ENCODE measurements around the gene POLA1. TPM values are rescaled to one million over a fixed set of nuclear protein-coding genes. Genes with fewer than 3 reads are reported as not detected.

Gene POLA1
- total RNA-seq, 1 donor from 2014 or later = 38.3 TPM

DNA sequence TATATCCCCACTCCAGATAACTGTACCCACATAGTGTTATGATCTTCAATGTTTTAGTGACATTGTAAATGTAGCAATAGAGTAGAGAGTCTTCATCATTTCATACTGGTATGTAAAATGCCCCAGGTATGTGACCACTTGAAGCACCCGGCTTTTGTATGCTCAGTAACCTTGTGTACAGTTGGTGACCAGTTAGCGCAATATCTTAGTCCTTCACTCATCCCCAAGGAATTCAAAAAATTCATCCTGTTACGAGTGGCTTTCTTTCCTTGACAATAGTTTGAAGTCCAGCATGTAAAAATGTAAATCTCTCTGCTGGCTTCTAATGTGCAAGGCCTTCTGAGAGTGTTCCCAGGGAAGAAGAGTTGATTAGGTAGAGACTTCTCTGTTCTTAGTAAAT, 176.4 kb downstream of the POLA1 start:
- peaks cover 4% of the 10 kb centered on the region for H3K36me3 Mint-ChIP-seq (ENCODE audit: low read depth)
- no peak overlapping the region for H3K27ac Mint-ChIP-seq
- no peak overlapping the region for H3K4me3 Mint-ChIP-seq
- no peaks in the 10 kb centered on the region for H3K9me3 Mint-ChIP-seq
- intact Hi-C loops (cut with micrococcal nuclease) = no loop called here
- H3K27me3 Mint-ChIP-seq (ENCODE audit: insufficient read depth) = no peaks in the 10 kb centered on the region
- DNase-seq (ENCODE audit: low spot score) = no peak
- no peaks in the 10 kb centered on the region for H3K4me1 Mint-ChIP-seq (ENCODE audit: low read depth)

DNA sequence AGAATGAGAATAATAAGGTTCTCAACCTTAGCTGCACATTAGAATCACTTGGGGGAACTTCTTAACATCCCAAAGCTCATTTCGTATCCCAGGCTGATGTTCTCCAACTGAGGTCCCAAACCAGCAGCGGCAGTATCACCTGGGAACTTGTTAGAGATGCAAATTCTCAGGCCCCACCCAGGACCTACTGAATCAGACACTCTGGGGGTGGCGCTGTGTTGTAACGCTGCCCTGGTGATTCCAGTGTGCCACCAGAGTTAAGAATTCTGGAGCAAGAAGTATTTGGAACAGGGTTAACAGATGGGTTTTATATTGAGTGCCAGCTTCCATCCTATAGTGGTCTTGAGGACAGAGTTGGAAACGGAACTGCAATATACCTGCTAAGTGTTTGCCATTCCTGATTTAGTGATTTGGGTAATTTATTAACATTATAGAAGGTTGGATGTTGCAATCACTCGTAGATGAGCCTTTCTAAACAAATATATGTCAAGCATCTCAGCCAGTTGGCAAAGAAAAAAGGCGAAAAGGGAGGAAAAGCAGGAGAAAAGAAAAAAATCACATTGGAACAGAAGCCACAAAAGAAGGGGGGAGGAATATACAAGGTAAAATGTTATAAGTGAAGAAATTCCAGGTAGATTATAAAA, 181.0 kb downstream of the POLA1 start:
- Mint-ChIP-seq H3K4me3 (no peak overlapping the region), H3K36me3 (ENCODE audit: low read depth) (peaks cover 2% of the 10 kb centered on the region), H3K27me3 (ENCODE audit: insufficient read depth) (no peaks in the 10 kb centered on the region), H3K9me3 (no peaks in the 10 kb centered on the region), H3K4me1 (ENCODE audit: low read depth) (peaks cover 4% of the 10 kb centered on the region), H3K27ac (no peak overlapping the region)
- intact Hi-C loops (cut with micrococcal nuclease) = no loop called here
- DNase-seq (ENCODE audit: low spot score) = no peak

DNA sequence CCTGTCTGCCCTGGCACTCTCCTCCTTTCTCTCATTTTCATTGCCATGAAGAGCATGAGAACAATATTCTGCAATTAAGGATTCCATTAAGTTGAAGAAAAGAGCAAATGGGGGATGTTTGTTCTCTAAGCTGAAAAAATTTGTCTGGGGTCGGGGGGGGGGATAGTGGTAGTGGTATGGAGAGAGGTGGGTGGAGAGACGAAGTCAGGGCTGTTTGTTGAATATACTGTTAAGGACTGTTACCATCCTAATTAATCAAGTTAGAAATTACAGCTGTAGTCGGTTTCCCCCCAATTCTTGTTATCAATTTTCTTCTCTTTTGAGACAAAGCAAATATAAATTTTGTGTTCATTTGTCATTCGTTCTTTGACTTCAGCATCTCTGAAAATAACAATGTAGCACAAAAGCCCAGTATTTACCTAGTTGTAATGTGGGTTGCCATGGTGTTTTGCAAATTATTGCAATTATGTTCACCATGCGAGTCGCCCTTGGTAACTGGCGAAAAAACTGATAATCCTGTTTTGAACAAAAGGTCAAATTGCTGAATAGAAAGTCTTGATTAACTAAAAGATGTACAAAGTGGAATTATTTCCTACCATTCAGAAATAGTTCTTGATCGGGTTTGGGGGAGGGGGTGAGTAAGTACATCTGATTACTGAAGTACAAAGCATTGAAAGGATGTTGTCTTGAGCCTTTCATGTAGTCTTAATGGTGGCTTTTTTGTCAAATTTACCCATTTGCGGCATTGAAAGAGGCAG, 183.0 kb downstream of the POLA1 start:
- H3K27me3 Mint-ChIP-seq (ENCODE audit: insufficient read depth) = no peaks in the 10 kb centered on the region
- DNase-seq (ENCODE audit: low spot score) = no peak
- H3K36me3 Mint-ChIP-seq (ENCODE audit: low read depth) = peaks cover 2% of the 10 kb centered on the region
- peaks cover 4% of the 10 kb centered on the region for H3K4me1 Mint-ChIP-seq (ENCODE audit: low read depth)
- intact Hi-C loops (cut with micrococcal nuclease) = no loop called here
- no peak overlapping the region for H3K27ac Mint-ChIP-seq
- no peak overlapping the region for H3K4me3 Mint-ChIP-seq
- H3K9me3 Mint-ChIP-seq = no peaks in the 10 kb centered on the region

DNA sequence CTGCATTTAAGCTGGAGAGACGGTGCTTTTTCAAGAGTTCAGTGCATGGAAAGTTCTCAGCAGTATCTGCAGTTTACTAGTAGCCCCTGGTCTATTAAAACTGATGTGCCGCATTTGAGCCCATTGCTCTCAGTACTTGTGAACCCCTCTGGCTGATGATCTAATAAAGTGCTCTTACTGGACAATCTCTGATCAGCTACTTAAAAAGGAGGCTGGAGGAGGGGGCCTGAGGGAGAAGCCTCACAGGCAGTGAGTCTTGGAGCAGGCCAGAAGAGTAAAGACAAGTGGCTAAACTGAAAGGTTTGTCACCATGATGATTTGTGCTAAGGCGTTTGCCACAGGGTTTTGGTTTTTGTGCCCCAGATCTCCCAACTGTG, 183.6 kb downstream of the POLA1 start:
- intact Hi-C loops (cut with micrococcal nuclease) = no loop called here
- Mint-ChIP-seq H3K4me3 (no peak overlapping the region), H3K27ac (no peak overlapping the region), H3K9me3 (no peaks in the 10 kb centered on the region), H3K27me3 (ENCODE audit: insufficient read depth) (no peaks in the 10 kb centered on the region), H3K36me3 (ENCODE audit: low read depth) (peaks cover 2% of the 10 kb centered on the region), H3K4me1 (ENCODE audit: low read depth) (peaks cover 4% of the 10 kb centered on the region)
- no peak for DNase-seq (ENCODE audit: low spot score)

DNA sequence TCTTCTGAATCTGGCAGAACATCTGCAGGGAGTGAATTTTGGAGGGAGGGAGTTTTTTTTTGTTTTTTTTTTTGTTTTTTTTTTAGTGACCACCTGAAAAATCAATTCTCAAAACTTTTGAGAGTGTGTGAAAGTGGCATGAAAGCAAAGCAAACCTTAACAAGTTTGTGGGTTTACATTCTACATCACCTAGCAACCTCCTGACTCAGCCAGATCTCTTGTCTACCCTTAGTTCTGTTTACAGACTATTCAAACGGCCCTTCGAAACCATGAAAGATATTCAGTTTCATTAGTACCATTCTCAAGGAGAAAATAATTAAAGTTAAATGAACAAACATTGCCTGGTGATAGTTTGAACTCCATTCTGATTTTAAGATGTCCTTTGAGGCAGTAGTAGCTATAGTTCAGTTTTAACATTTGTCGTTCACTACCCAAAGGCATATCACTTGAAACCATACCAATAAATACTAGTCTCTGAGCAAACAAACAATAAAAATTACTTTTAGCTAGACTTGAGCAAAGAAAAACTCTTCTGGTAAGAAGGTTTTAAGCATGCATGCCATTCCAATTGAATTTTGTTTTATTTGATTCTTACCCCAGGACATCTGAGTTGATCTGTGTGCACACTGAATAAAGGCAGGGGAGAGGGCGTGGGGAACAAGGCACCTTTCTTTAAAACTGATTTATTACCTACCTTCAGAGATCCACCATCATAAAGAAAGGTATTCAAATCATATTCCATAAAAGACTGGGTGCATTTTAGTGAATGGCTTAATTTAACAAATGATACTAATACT, 184.3 kb downstream of the POLA1 start:
- no peak for DNase-seq (ENCODE audit: low spot score)
- Mint-ChIP-seq H3K27ac (no peak overlapping the region), H3K9me3 (no peaks in the 10 kb centered on the region), H3K4me1 (ENCODE audit: low read depth) (peaks cover 4% of the 10 kb centered on the region), H3K4me3 (no peak overlapping the region), H3K36me3 (ENCODE audit: low read depth) (peaks cover 2% of the 10 kb centered on the region), H3K27me3 (ENCODE audit: insufficient read depth) (no peaks in the 10 kb centered on the region)
- intact Hi-C loops (cut with micrococcal nuclease) = no loop called here

DNA sequence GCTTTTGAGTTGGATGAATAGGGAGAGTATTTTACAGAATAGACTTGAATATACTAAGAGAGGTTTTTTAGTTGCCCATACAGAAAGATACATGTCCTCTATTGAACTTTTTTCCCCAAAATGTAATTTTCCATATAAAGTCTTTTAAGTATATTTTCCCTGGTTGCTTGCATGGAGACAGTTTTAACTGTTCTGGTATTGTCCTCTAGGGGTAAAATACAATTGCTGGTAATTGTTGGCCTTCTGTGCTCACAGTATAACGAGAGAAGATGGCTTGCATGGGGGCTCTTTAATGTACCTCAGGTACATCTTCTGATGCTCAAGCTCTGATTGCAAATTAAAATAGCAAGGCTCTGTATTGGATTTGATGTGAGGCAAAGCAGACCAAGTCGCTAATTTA, 186.0 kb downstream of the POLA1 start:
- intact Hi-C loops (cut with micrococcal nuclease) = no loop called here
- no peak for DNase-seq (ENCODE audit: low spot score)

DNA sequence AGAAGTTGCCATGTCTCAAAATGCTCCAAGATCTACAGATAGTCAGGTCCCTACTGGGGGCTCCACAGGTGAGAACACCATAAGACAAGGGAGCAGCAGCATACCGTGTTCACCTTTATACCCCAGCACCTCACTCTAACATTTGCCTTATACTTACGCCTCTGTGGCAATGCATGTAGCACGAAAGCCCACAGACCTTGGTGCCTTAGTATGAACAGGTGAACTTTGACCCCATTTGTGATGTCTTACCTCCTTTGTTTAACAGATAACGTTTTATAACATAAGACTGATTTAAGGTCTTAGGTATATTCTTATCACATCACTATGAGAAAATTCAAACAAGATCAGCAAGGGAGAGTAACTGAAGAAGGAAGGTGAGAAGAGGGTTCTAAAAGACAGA, 193.2 kb downstream of the POLA1 start:
- no peak for DNase-seq (ENCODE audit: low spot score)
- peaks cover 7% of the 10 kb centered on the region for H3K36me3 Mint-ChIP-seq (ENCODE audit: low read depth)
- no peaks in the 10 kb centered on the region for H3K4me1 Mint-ChIP-seq (ENCODE audit: low read depth)
- no peaks in the 10 kb centered on the region for H3K9me3 Mint-ChIP-seq
- intact Hi-C loops (cut with micrococcal nuclease) = no loop called here
- no peak overlapping the region for H3K4me3 Mint-ChIP-seq
- no peak overlapping the region for H3K27ac Mint-ChIP-seq
- no peaks in the 10 kb centered on the region for H3K27me3 Mint-ChIP-seq (ENCODE audit: insufficient read depth)

More for the DNA sequence above, 186.0 kb downstream of the POLA1 start:
- H3K4me1 Mint-ChIP-seq (ENCODE audit: low read depth) = peaks cover 4% of the 10 kb centered on the region
- H3K36me3 Mint-ChIP-seq (ENCODE audit: low read depth) = peaks cover 2% of the 10 kb centered on the region
- no peak overlapping the region for H3K4me3 Mint-ChIP-seq
- H3K9me3 Mint-ChIP-seq = no peaks in the 10 kb centered on the region
- H3K27ac Mint-ChIP-seq = no peak overlapping the region
- no peaks in the 10 kb centered on the region for H3K27me3 Mint-ChIP-seq (ENCODE audit: insufficient read depth)

DNA sequence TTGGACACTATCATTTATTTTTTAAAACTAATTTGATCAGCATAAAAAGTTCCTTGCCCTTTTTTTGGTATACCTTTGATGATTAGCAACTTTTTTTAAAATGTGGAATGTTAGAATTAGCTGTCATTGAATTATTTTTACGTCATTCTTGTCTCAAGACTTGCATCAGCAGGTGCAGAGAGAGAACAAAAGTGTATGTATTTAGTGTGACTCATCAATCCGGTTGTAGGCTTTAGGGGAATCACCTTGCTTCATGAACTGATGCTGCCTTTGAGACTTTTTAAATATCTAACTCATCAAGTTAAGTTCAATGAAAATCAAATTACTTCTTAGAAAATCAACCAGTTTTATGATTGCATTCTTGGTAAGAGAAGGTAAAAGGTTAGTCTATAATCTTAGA, 197.0 kb downstream of the POLA1 start:
- peaks cover 9% of the 10 kb centered on the region for H3K36me3 Mint-ChIP-seq (ENCODE audit: low read depth)
- H3K27me3 Mint-ChIP-seq (ENCODE audit: insufficient read depth) = no peaks in the 10 kb centered on the region
- no peak overlapping the region for H3K27ac Mint-ChIP-seq
- H3K4me1 Mint-ChIP-seq (ENCODE audit: low read depth) = no peaks in the 10 kb centered on the region
- H3K4me3 Mint-ChIP-seq = no peak overlapping the region
- no peak for DNase-seq (ENCODE audit: low spot score)
- H3K9me3 Mint-ChIP-seq = no peaks in the 10 kb centered on the region
- intact Hi-C loops (cut with micrococcal nuclease) = no loop called here

DNA sequence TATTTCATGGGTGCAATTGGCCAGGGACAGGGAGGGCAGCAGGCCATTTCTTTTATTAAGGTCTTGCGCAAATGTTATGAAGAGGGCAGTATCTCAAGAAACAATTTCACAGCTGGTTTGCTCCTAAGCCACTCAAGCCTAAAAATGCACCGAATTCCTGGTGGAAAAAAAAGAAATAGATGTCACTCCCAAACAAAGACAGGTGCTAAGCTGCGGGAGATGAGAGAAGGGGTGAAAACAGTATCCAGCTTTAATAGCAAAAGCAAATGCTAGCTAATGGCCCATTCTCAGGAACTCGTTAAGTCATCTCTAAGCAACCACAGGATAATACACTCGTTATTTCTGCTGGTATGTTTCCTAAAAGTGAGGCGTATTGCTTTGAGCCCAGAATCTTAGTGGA, 205.7 kb downstream of the POLA1 start:
- intact Hi-C loops (cut with micrococcal nuclease) = no loop called here
- Mint-ChIP-seq H3K4me1 (ENCODE audit: low read depth) (no peaks in the 10 kb centered on the region), H3K36me3 (ENCODE audit: low read depth) (peaks cover 6% of the 10 kb centered on the region), H3K4me3 (no peak overlapping the region), H3K27ac (no peak overlapping the region), H3K27me3 (ENCODE audit: insufficient read depth) (no peaks in the 10 kb centered on the region), H3K9me3 (no peaks in the 10 kb centered on the region)
- DNase-seq (ENCODE audit: low spot score) = no peak

DNA sequence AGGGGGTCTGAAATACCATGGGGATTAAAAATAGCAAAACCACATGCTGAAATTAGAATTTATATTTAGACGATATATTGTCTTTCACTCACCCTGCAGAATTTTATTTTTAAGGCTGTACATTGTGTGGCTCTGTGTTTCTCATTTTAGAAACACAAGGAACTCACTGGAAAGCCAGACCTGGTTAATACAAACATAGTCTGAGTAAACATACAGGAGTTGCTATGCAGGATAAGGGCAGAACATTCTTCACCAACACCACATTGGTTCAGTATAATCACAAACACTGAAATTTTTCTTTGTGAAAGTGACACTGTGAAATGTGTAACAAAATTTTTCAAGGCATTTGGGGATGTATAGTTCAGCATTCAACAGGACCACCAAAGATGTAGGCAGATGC, 206.5 kb downstream of the POLA1 start:
- Mint-ChIP-seq H3K27ac (no peak overlapping the region), H3K9me3 (no peaks in the 10 kb centered on the region), H3K4me1 (ENCODE audit: low read depth) (no peaks in the 10 kb centered on the region), H3K36me3 (ENCODE audit: low read depth) (peaks cover 9% of the 10 kb centered on the region), H3K27me3 (ENCODE audit: insufficient read depth) (no peaks in the 10 kb centered on the region), H3K4me3 (no peak overlapping the region)
- intact Hi-C loops (cut with micrococcal nuclease) = no loop called here
- DNase-seq (ENCODE audit: low spot score) = no peak

DNA sequence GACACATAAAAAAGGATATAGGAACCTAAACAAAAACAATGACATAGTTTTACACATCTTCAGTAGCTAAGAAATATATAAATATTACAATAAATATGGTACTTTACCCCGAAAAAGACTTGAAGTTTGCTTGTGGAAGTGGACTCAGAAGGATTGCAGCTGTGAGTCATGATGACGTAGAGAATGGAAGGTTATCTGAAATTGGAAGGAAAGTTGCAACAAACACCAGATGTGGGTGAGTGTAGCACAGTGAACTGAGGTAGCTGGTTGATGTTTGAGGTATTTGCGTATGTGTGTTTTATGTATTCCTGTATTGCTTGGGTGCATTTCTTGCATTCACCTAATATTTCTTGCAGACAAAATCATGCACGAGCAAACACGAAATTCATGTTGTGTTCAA, 209.1 kb downstream of the POLA1 start:
- Mint-ChIP-seq H3K9me3 (no peaks in the 10 kb centered on the region), H3K4me1 (ENCODE audit: low read depth) (no peaks in the 10 kb centered on the region), H3K27ac (no peak overlapping the region), H3K36me3 (ENCODE audit: low read depth) (peaks cover 9% of the 10 kb centered on the region), H3K27me3 (ENCODE audit: insufficient read depth) (no peaks in the 10 kb centered on the region), H3K4me3 (no peak overlapping the region)
- intact Hi-C loops (cut with micrococcal nuclease) = no loop called here
- no peak for DNase-seq (ENCODE audit: low spot score)

DNA sequence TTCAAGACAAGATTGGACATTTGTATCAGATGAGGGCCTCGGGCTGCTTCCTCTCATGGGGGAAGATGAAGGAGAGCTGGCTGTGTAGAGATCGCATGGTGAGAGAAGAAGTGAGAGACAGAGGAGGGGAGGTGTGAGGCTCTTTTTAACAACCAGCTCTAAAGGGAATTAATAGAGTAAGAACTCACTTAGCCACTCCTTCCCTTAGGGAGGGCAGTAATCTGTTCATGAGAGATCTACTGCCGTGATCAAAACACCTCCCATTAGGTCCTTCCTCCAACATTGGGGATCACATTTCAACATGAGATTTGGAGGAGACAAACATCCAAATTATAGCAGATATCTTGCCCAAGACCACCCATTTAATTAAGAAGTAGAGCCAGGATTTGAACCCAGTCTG, 225.0 kb downstream of the POLA1 start:
- H3K36me3 Mint-ChIP-seq (ENCODE audit: low read depth) = peaks cover 5% of the 10 kb centered on the region
- intact Hi-C loops (cut with micrococcal nuclease) = no loop called here
- no peak overlapping the region for H3K27ac Mint-ChIP-seq
- no peaks in the 10 kb centered on the region for H3K27me3 Mint-ChIP-seq (ENCODE audit: insufficient read depth)
- H3K9me3 Mint-ChIP-seq = no peaks in the 10 kb centered on the region
- no peak for DNase-seq (ENCODE audit: low spot score)
- peaks cover 9% of the 10 kb centered on the region for H3K4me1 Mint-ChIP-seq (ENCODE audit: low read depth)
- no peak overlapping the region for H3K4me3 Mint-ChIP-seq

DNA sequence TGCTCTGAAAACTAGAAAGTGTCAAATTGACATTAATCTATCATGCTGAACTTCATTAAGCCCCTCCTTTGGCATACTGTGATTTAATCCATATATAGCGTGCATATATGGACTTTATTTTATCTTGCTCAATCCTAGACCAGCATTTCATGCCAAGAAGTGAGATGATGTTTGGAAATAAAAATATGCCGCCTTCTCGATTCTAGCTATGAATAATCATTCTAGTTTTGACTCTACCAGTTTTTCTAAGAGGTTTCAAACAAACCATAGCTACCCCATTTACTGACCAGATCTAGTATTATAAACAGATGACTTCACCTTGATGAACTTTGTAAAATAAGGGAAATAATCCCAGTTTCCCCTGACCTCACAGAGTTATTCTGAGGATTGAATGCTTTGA, 227.1 kb downstream of the POLA1 start:
- no peaks in the 10 kb centered on the region for H3K9me3 Mint-ChIP-seq
- no peak overlapping the region for H3K4me3 Mint-ChIP-seq
- no peaks in the 10 kb centered on the region for H3K27me3 Mint-ChIP-seq (ENCODE audit: insufficient read depth)
- no peak for DNase-seq (ENCODE audit: low spot score)
- peaks cover 5% of the 10 kb centered on the region for H3K36me3 Mint-ChIP-seq (ENCODE audit: low read depth)
- intact Hi-C loops (cut with micrococcal nuclease) = no loop called here
- peak overlapping the region; percentile 42 for H3K27ac Mint-ChIP-seq
- peaks cover 18% of the 10 kb centered on the region for H3K4me1 Mint-ChIP-seq (ENCODE audit: low read depth)

Measured in activated T-helper 1 cell treated with anti-CD3 and anti-CD28 coated beads, Interleukin-12 subunit alpha, Interleukin-12 subunit beta, Interleukin-2, Interleukin-4 antibody, amounts not matched to agents 30 ng/mL and 10 ng/mL and 1 ng/mL, durations not matched to agents 14 hours and 24 hours and 36 hours (primary cell).